ENCODE data around the gene PERM1. TPM values are rescaled to one million over a fixed set of nuclear protein-coding genes. Genes with fewer than 3 reads are reported as not detected.

PERM1 gene
- total and polyA plus RNA-seq, 9 of the 15 experiments (the other 6 are each of a cell fraction or from before 2014, with no cell fraction given) = not detected

- TF ChIP-seq, protein P1, sequence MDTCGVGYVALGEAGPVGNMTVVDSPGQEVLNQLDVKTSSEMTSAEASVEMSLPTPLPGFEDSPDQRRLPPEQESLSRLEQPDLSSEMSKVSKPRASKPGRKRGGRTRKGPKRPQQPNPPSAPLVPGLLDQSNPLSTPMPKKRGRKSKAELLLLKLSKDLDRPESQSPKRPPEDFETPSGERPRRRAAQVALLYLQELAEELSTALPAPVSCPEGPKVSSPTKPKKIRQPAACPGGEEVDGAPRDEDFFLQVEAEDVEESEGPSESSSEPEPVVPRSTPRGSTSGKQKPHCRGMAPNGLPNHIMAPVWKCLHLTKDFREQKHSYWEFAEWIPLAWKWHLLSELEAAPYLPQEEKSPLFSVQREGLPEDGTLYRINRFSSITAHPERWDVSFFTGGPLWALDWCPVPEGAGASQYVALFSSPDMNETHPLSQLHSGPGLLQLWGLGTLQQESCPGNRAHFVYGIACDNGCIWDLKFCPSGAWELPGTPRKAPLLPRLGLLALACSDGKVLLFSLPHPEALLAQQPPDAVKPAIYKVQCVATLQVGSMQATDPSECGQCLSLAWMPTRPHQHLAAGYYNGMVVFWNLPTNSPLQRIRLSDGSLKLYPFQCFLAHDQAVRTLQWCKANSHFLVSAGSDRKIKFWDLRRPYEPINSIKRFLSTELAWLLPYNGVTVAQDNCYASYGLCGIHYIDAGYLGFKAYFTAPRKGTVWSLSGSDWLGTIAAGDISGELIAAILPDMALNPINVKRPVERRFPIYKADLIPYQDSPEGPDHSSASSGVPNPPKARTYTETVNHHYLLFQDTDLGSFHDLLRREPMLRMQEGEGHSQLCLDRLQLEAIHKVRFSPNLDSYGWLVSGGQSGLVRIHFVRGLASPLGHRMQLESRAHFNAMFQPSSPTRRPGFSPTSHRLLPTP (IDR thresholded peaks at IDR 0.05; ENCODE audit: borderline replicate concordance, extremely low read depth, insufficient read length) = peak; percentile 87
- TF ChIP-seq, protein P2, sequence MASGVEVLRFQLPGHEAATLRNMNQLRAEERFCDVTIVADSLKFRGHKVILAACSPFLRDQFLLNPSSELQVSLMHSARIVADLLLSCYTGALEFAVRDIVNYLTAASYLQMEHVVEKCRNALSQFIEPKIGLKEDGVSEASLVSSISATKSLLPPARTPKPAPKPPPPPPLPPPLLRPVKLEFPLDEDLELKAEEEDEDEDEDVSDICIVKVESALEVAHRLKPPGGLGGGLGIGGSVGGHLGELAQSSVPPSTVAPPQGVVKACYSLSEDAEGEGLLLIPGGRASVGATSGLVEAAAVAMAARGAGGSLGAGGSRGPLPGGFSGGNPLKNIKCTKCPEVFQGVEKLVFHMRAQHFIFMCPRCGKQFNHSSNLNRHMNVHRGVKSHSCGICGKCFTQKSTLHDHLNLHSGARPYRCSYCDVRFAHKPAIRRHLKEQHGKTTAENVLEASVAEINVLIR (CRISPR knock-in tag; IDR thresholded peaks at IDR 0.05) = no peak
- TF ChIP-seq ATF7 (IDR thresholded peaks at IDR 0.05) (no peak), ZNF668 (CRISPR knock-in tag; IDR thresholded peaks at IDR 0.05) (no peak), PTTG1 (tag; IDR thresholded peaks at IDR 0.05; ENCODE audit: low read depth) (no peak), ZC3H8 (IDR thresholded peaks at IDR 0.05) (no peak), DPF2 (IDR thresholded peaks at IDR 0.05) (no peak), RFX1 (IDR thresholded peaks at IDR 0.05) (no peak), RFX5 (IDR thresholded peaks at IDR 0.05; ENCODE audit: low read depth, low read length) (no peak), MTA1 (IDR thresholded peaks at IDR 0.05; ENCODE audit: borderline replicate concordance) (no peak), ZBTB11 (CRISPR knock-in tag; IDR thresholded peaks at IDR 0.05) (no peak), ZNF584 (CRISPR knock-in tag; IDR thresholded peaks at IDR 0.05; ENCODE audit: low read depth) (no peak), RAD21 (CRISPR knock-in tag; conservative IDR thresholded peaks at IDR 0.05 in 1 of 2, IDR thresholded peaks at IDR 0.05 in 1 of 2) (0 out of 4 replicates have a peak, but pooled peaks of 1 of the 2 experiments have one; percentile 2), HNRNPH1 (optimal IDR thresholded peaks at IDR 0.05; ENCODE audit: low read depth, low read length) (no peak), FOXK2 (conservative IDR thresholded peaks at IDR 0.05 in 1 of 2, IDR thresholded peaks at IDR 0.05 in 1 of 2; ENCODE audit: low read depth in 2 of 2) (no peak), PKNOX1 (IDR thresholded peaks at IDR 0.05) (peak; percentile 70), CREB5 (CRISPR knock-in tag; IDR thresholded peaks at IDR 0.05) (no peak)
These were observed 21.3 kb downstream of the PERM1 start, which contains the start of gene KLHL17 (continued) for GRCh38 chr1:960363-961131.

Measured in K562 (cell line).